H54 (cell line): Measurements from ENCODE around the gene TSPEAR.

Experiments
- DNase-seq: peaks from one replicate; pipeline ENCODE4 v3.0.0; 2011; ENCODE audit warnings: low spot score, mixed read lengths; ENCODE audit not compliant: insufficient read length
- FAIRE-seq: peaks from 3 replicates; lab custom pipeline; 2011; peaks lifted over from hg19 to GRCh38; lab: Jason Lieb, UNC
- POLR2A ChIP-seq: IDR thresholded peaks from 2 replicates; pipeline ENCODE4 v1.6.1; 2011; ENCODE audit warnings: low read depth, mild to moderate bottlenecking, low read length

The TSPEAR gene

GRCh38 chr21:44720170-44720569, 8.8 kb upstream of the TSPEAR start:
- no peak for TF ChIP-seq POLR2A
- no peak for DNase-seq
- FAIRE-seq = no peak

- DNase-seq (no peak), FAIRE-seq (no peak)
Observed at GRCh38 chr21:44718571-44718970, 7.2 kb upstream of the TSPEAR start.

GRCh38 chr21:44718093-44718492, 6.7 kb upstream of the TSPEAR start:
- no peak for DNase-seq

More at GRCh38 chr21:44718571-44718970, 7.2 kb upstream of the TSPEAR start:
- TF ChIP-seq POLR2A = no peak

GRCh38 chr21:44716984-44717383, 5.6 kb upstream of the TSPEAR start:
- FAIRE-seq = no peak
- no peak for DNase-seq
- TF ChIP-seq POLR2A = no peak

More at GRCh38 chr21:44718093-44718492, 6.7 kb upstream of the TSPEAR start:
- TF ChIP-seq POLR2A = no peak
- FAIRE-seq = no peak

GRCh38 chr21:44714905-44715304, 3.5 kb upstream of the TSPEAR start:
- no peak for FAIRE-seq
- no peak for DNase-seq
- TF ChIP-seq POLR2A = no peak

- no peak for TF ChIP-seq POLR2A
- DNase-seq = no peak
- FAIRE-seq = no peak
Observed at GRCh38 chr21:44713846-44714245, 2.5 kb upstream of the TSPEAR start.

GRCh38 chr21:44713130-44713529, 1.8 kb upstream of the TSPEAR start:
- no peak for FAIRE-seq
- TF ChIP-seq POLR2A = no peak
- no peak for DNase-seq

- DNase-seq (no peak), FAIRE-seq (no peak)
- TF ChIP-seq POLR2A = no peak
Observed at GRCh38 chr21:44712203-44713028, 1.0 kb upstream of the TSPEAR start.

GRCh38 chr21:44710756-44711326, 531 bp downstream of the TSPEAR start:
- TF ChIP-seq POLR2A = no peak
- DNase-seq = no peak
- no peak for FAIRE-seq

GRCh38 chr21:44710294-44710665, 1.1 kb downstream of the TSPEAR start:
- no peak for DNase-seq
- FAIRE-seq = no peak
- no peak for TF ChIP-seq POLR2A

GRCh38 chr21:44709426-44710293, 1.7 kb downstream of the TSPEAR start:
- DNase-seq (no peak), FAIRE-seq (no peak)
- no peak for TF ChIP-seq POLR2A

- TF ChIP-seq POLR2A = no peak
- FAIRE-seq = no peak
- no peak for DNase-seq
Observed at GRCh38 chr21:44708866-44709425, 2.4 kb downstream of the TSPEAR start.

GRCh38 chr21:44708213-44708865, 3.0 kb downstream of the TSPEAR start:
- no peak for TF ChIP-seq POLR2A
- FAIRE-seq = no peak
- DNase-seq = no peak
